Loucy (cell line): ENCODE measurements around the gene ADRA2A.

ENCODE experiments used
- EZH2phosphoT487 ChIP-seq: fragments of 200-600 bp; IDR thresholded peaks from 2 replicates; pipeline ENCODE4 v1.6.1; 2018; ENCODE audit warnings: antibody characterized with exemption, mild to moderate bottlenecking, moderate library complexity, borderline replicate concordance
- TF ChIP-seq, protein P1 (sequence below): fragments of 200-600 bp; sonication (generic); conservative IDR thresholded peaks from 2 replicates; pipeline ENCODE4 v1.5.1; 2014; ENCODE audit warnings: mild to moderate bottlenecking, antibody characterized with exemption, low read length

DNA sequence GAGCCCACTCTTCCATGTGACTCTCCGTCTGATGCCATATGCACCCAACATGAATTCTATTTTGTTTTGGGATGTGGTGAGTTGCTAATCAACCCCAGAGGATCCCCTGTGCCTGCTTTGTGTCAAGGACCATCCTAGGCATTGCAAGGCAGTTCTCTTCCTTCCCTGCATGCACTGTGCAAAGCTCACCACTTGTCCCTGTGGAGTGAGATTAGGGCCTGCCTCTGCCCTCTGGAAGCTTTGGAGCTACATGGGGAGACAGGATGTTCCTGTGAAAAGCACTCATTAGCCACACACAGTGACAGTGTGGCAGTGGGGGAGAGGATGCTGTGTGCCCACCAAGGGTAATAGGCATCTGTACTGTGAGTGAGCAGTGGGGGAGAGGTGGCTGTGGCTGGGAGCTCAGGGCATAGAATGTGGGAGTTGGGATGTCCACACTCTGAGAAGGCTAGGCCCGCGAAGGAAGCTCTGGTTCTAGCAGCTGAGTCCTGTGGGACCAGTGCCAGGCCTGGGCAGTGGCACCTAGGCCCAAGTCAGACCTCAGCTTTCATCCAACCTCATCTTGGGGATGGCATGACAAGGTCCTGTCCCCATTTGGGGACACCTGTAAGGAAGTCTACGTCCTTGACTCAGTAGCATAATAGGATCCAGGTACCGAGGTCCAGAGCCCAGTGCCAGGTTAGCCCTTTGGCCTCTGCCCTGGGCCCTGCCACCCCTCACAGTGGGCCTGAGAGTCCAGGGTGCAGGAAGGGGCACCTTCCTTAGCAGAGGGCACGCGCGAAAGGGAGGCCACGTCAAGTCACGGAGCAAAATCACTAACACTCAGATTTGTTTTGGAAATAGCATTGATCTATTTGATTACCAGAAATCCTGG lies 6.6 kb downstream of the ADRA2A start:
- TF ChIP-seq, protein P1, sequence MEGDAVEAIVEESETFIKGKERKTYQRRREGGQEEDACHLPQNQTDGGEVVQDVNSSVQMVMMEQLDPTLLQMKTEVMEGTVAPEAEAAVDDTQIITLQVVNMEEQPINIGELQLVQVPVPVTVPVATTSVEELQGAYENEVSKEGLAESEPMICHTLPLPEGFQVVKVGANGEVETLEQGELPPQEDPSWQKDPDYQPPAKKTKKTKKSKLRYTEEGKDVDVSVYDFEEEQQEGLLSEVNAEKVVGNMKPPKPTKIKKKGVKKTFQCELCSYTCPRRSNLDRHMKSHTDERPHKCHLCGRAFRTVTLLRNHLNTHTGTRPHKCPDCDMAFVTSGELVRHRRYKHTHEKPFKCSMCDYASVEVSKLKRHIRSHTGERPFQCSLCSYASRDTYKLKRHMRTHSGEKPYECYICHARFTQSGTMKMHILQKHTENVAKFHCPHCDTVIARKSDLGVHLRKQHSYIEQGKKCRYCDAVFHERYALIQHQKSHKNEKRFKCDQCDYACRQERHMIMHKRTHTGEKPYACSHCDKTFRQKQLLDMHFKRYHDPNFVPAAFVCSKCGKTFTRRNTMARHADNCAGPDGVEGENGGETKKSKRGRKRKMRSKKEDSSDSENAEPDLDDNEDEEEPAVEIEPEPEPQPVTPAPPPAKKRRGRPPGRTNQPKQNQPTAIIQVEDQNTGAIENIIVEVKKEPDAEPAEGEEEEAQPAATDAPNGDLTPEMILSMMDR = no peak
- no peak for TF ChIP-seq EZH2phosphoT487
